GM18526 (cell line): ENCODE data around the gene WDHD1.

Experiments
- POLR2A ChIP-seq: IDR thresholded peaks from 3 replicates; pipeline ENCODE4 v1.6.1; 2011; ENCODE audit not compliant: insufficient read length; ENCODE audit errors: extremely low read depth

The WDHD1 gene

GRCh38 chr14:54901380-54902142, 125.3 kb downstream of the WDHD1 start:
- TF ChIP-seq POLR2A, result no peak

GRCh38 chr14:54899573-54899972, 127.3 kb downstream of the WDHD1 start:
- TF ChIP-seq POLR2A, result no peak

GRCh38 chr14:54895683-54896082, 131.2 kb downstream of the WDHD1 start:
- TF ChIP-seq POLR2A, result no peak

GRCh38 chr14:54894995-54895394, 131.9 kb downstream of the WDHD1 start:
- TF ChIP-seq POLR2A, result no peak

- TF ChIP-seq POLR2A, result no peak
Observed at GRCh38 chr14:54893151-54893760, 133.6 kb downstream of the WDHD1 start.

- no peak for TF ChIP-seq POLR2A
Observed at GRCh38 chr14:54891471-54892245, 135.2 kb downstream of the WDHD1 start.

- TF ChIP-seq POLR2A, result no peak
Observed at GRCh38 chr14:54890788-54891187, 136.1 kb downstream of the WDHD1 start.

- no peak for TF ChIP-seq POLR2A
Observed at GRCh38 chr14:54889919-54890318, 137.0 kb downstream of the WDHD1 start.
